Stimulated activated CD8-positive, alpha-beta memory T cell treated with anti-CD3 and anti-CD28 coated beads, Interleukin-7, amount 100 ng/mL, for 1 hour (primary cell): ENCODE measurements around the gene CHRDL2.
"Not testable (repeated sequence)": the region's sequence is repeated elsewhere in the genome, so short reads cannot be mapped to it uniquely, and the experiment has no call there.

Experiments used
- DNase-seq, 2 donors: peaks; one replicate each; pipeline ENCODE4 v3.0.0-alpha.2; 2020; ENCODE audit warnings: low read depth in 2 of 2

Gene CHRDL2, protein sequence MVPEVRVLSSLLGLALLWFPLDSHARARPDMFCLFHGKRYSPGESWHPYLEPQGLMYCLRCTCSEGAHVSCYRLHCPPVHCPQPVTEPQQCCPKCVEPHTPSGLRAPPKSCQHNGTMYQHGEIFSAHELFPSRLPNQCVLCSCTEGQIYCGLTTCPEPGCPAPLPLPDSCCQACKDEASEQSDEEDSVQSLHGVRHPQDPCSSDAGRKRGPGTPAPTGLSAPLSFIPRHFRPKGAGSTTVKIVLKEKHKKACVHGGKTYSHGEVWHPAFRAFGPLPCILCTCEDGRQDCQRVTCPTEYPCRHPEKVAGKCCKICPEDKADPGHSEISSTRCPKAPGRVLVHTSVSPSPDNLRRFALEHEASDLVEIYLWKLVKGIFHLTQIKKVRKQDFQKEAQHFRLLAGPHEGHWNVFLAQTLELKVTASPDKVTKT

DNA sequence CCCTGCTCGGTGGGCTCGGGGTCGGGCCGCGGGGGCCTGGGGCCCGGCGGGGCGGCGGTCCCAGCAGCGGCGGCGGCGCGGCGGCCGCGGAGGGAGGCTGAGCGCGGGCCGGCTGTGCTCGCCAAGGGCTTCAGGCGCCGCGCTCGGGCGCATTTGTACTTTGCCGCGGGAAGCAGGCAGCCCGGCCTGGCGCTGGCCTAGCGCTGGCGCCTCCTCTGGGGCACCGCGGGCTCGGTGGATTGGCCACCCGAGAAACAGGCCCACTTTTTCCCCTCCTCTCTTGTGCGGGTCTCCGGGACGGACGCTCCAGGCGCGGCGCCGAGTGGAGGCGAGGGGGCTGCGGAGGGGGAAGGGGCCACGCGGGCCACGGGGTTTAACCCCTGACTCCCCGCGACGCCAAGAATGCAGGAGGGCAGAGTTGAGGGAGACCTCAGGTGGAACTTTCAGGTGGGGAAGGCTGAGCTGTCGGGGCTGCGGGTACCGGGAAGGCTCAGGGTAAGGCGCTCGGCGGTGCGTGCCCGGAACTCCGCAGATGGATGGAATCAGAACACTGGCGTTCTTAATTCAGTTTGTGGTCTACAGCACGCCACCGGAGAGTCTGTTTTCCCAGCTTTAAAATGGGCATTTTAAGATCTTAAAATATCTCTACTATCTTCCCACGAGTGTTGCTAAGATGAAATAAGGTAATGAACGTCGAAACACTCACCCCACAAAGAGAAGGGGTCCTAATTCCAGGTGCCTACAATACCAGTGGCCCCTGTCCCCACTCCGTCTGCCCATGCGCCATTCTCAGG, at the start of gene CHRDL2:
Gene CHRDL2 (minus strand): TSS at position 126 of the 794 bp plus-strand sequence. CDS start 538 bp downstream, outside the sequence.
- DNase-seq, result no peak

DNA sequence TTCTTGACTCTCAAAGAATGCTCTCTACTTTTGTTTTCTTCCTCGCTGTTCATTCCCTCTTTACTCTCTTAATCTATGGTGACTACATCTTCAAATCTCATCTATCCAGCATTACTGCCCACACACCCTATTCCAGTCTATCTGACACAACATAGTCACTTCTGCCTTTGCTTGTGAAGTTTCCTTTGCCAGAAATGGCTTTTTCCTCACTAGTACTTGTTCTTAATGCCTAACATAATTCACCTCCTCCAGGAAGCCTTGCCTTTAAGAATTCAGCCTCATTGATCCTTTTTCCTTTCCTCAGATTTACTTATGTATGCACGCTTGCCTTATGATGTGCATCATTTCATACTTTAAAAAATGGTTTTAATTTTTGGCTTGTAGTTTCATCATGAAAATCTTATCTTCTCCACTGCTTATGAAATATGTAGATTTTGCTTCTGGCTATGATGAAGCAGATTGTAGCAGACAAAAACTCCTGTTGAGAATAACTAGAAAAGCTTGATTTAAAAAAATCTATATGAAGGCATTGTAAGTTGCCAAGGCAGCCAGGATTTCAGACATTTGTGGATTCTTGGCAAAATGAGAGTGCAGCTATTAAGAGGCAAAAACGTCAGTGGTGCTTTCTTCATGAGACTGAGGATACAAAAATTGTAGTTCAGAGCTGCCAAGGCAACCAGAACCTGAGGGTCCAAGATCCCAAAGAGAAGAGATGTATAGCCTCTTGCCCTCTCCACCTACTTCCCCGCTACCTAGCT, 49.2 kb upstream of the CHRDL2 start:
- no peak for DNase-seq

DNA sequence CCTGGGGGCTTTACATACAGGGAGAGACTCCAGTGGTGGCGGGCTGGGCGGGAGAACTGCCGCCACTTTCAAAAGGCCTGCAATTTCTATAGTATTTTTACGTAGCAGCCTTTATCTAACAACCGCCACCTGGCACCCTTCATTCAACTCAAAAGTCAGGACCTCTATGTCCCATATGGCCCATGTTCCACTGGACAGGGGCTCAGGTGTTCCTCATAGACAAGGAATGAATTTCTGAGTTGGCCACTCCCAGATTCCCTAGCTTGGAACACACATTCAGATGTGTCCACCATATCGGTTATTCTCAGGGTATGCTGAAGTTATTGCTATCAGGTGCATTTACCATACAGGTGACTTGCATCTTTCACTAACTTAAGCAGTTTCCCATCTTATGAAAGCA, 47.4 kb upstream of the CHRDL2 start:
- no peak for DNase-seq

DNA sequence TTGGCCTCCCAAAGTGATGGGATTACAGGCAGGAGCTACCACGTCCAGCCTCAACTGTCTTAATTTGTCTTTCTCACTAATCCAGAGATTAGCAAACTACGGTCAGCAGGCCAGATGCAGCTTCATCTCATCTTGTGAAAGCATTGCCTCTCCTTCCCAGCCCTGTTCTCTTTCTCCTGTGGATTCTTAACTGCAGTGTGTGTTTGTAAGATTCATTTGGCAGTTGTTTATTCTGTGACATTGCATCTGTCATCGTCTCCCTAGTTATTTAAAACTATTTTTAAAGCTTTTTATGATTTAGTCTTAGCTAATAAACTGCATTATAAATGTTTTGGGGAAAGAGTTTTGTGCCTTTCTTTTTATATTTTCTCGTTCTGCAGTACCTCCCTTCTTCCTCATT, 46.7 kb upstream of the CHRDL2 start:
- DNase-seq, result no peak

DNA sequence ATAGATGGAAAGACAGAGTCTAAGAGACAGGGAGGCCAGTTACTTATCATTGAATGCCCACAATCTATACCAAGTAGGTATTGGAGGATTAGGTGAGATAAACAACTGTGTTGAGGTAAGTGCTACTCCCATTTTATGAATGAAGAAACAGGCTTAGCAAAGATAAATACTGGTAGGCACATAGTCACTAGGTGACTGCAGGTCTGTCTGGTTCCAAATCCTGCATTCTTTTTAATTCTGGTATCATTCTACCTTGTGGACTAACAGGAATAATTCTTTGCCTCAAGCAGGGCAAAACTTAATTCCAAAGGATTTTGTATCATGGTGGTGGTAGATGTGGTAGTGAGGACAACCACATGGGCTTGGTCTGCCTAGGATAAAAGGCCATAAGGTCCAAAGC, 45.8 kb upstream of the CHRDL2 start:
- no peak for DNase-seq

DNA sequence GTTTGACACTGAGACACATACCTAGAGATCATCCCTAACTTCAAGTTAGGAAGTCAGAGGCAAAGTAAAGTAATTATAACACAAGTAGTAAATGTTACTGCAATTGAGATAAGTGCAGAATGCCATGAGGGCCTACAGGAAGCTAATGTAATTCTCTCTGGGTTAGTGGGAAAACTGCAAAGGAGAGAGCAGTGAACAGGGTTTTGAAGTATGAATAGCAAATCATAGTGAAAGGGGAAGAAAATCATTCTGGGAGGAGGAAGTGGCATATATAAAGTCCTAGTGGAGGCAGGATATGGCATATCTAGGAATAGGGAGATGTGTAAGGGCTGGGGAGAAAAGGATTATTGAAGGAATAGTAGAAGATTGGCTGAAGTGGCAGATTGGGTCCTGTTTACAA, 45.3 kb upstream of the CHRDL2 start:
- DNase-seq, result no peak

DNA sequence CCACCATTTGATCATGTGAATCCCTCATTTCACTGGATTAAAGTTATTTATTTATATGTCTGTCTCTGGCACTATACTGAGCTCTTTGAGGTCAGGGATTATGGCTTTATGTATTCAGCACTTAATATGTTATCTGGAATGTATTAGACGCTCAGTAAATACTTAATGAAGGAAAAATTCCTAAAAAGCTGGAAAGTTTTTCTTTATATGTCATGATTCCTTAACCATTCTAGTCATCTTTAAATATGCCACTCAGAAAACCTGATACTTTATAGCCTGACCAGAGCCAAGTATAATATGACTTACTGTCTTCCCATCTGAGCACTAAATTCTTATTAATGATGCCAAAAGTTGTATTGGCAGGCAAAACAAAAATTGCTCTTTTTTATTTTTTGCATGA, 44.5 kb upstream of the CHRDL2 start:
- DNase-seq, result no peak

DNA sequence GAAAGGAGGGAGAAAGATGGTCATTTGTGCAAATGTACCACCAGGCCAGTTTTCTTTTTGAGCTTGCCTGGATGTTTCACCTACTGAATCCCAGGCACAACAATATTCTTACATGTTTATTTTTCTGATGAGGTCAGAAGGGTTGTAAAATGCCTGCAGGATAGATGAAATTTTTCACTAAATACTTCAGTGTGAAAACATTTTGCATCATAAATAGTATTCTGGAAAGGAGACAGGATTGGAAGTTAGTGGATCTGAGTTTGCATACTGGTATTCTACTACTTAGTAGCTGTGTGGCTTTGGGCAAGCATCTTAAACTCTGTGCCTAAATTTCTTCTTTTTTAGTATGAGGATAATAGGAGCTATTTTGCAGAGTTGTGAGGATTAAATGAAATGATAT, 42.2 kb upstream of the CHRDL2 start:
- DNase-seq, result no peak

DNA sequence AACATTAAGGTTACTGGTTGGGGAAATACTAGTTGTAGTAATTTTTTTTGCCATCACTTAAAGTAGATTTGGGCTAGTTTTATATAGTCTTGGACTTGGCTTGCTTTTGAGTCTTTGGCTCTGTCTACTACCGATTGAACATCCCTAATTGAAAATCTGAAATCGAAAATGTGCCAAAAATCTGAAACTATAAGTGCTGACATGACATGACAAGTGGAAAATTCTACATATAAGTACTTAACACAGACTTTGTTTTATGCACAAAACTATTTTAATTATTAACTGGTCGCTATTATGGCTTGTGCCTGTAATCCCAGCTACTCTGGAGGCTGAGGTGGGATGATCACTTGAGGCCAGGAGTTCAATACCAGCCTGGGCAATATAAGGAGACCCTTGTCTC, 39.9 kb upstream of the CHRDL2 start:
- no peak for DNase-seq

DNA sequence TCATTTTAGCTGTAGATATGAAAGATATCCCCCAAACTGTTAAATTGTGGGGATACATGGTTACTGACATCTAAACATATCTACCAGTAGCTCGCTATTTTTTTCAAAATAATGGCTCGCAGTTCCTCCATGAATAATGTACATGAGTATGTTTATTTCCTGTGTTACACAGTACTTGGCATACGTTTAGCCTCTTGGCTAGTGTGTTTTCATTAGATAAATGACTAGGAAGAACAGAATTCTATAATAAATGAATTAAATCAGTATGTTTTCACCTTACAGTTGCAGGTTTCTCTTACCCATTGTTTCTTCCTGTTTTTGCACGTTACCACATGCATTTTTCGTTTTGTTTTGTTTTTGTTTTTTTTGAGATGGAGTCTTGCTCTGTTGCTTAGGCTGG, 39.2 kb upstream of the CHRDL2 start:
- DNase-seq, result no peak

DNA sequence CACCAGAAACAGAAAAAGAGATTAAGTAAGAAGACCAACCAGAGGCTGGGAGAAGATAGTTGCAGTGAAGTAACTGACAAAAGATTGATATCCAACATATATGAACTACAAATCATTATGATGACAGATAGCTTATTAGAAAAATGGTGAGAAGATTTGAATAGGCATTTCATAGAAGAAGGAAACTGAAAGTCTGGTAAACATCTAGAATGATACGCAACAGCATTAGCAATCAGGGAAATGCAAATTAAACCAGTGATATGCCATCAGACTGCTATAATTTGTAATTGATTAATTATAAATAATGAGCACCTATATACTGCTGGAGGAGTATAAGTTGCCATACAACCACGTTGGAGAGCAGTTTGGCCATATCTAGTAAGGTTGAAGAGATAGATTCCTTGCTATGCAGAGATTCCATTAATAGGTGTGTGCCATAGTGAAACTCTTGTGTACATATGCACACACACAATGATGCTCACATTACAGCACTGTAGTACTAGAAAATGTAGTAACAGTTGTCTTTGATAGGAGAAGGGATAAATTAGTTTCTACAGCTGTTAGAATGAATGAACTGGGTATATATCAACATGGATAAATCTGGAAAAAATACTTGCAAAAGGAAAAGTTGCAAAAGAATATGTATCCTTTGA, 38.0 kb upstream of the CHRDL2 start:
- no peak for DNase-seq

DNA sequence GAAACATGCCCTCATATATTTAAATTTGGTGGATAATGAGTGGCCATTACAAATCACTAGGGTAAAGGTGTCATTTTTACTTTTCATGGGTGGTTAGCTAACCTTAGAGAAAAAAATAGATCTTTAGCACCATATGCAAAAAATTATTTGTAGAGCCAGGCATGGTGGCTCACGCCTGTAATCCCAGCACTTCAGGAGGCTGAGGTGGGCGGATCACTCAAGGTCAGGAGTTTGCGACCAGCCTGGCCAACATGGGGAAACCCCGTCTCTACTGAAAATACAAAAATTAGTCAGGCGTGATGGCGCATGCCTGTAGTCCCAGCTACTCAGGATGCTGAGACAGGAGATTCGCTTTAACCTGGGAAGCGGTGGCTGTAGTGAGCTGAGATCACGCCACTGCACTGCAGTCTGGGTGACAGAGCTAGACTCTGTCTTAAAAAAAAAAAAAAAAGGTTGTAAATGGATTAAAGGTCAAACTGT, 37.0 kb upstream of the CHRDL2 start:
- DNase-seq, result not testable (repeated sequence)

DNA sequence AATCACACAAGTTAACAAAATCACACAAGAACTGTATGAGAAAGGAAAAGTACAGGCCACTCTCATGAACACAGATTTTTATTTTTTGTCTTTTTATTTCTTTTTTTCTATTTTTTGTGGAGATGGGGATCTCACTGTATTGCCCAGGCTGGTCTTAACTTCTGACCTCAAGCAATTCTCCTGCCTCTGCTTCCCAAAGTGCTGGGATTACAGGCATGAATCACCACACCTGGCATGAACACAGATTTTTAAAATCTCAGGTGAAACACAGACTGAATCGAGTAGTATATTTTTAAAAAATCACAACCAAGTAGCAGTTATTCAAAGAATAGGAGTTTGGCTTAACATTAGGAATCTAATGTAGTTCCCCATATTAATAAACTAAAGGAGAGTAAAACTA, 35.7 kb upstream of the CHRDL2 start:
- no peak for DNase-seq

DNA sequence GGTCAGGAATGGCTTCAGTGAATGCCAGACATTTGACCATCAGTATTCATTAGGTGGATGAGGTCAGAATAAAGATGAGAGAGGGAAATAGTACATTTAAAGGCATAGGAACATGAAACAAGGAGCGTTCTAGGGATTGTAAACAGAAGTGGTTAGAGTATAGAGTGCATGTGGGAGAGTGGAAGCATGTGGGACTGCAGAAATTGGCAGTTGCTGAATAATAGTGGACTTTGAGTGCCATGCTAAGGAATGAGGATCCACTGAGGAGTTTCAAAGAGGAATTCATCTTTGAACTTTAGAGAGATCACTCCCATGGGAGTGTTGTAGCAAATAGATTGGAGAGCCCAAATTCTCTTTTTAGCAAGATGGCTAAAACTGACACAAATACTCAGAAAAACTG, 25.3 kb upstream of the CHRDL2 start:
- DNase-seq, result no peak

DNA sequence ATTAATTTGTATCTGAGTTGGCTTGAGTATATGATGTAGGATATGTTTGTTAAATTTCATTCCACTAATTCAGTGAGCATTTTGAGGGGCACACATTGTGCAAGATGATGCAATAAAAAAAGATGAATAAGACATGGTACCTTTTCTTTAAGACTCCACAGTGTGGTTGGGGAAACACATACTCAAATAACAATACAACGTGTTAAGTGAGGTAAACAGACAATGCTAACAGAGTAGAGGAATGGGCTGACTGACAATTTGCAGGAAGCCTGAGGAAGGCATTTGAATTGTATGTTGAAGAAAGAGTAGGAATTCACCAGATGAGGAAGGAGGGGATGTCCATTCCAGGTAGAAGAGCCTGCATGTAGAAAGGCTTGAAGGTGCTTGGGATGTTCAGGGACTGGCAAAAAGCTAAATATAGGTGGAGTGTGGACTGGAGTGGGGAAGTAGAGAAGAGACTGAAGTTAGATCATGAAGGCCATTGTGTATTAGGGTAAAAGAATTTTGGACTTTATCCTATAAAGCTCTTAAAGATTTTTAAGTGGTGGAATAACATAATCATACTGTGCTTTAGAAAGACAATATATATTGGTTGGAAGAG, 24.3 kb upstream of the CHRDL2 start:
- no peak for DNase-seq

DNA sequence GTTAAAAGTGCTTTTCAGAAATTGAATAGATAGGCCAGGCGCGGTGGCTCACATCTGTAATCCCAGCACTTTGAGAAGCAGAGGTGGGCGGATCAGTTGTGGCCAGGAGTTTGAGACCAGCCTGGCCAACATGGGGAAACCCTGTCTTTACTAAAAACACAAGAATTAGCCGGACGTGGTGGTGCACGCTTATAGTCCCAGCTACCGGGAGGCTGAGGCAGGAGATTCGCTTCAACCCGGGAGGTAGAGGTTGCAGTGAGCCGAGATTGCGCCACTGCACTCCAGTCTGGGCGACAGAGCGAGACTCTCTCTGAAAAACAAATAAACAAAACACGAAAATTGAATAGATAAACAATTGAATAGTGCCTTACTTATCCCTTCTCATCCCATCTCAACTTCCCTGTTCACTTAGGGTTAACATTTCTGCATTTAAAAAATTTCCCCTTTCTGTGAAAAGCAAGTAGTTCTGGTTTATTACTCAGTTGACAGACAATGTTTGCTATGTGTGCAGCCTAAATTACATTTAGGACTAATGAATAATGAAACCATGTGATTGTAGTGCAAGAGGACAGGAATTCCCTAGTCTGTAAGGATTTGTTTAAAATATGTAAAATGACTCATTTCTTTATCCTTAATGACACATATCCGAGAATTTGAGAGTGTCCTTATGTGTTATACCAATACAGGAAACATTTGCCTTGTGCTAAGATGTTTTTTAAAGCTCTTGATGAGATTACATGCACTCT, 23.5 kb upstream of the CHRDL2 start:
- DNase-seq, result no peak

DNA sequence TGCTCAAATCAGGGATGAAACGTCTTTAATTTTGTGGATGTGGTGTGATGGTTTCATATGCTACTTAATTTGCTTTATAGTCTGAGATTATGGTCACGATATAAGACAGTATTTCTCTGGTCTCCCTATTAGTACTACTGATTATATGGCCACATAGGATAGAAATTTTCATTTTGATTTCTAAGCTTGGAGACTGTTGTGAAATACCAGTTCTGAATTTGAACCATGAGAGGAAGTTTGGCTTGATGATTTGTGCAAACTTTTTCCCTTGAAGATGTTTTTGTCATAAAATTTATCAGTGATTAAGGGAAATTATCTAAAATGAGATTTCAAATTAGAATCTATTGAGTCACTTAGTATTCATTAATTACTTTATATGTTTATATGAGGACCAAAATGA, 20.1 kb upstream of the CHRDL2 start:
- no peak for DNase-seq

DNA sequence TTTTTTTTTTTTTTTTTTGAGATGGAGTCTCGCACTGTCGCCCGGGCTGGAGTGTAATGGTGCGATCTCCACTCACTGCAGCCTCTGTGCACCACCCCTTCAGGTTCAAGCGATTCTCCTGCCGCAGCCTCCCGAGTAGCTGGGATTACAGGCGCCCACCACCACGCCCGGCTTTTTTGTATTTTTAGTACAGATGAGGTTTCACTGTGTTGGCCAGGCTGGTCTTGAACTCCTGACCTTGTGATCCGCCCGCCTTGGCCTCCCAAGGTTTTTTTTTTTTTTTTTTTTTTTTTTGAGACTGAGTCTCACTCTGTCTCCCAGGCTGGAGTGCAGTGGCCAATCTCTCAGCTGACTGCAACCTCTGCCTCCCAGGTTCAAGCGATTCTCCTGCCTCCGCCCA, 19.4 kb upstream of the CHRDL2 start:
- DNase-seq, result not testable (repeated sequence)

DNA sequence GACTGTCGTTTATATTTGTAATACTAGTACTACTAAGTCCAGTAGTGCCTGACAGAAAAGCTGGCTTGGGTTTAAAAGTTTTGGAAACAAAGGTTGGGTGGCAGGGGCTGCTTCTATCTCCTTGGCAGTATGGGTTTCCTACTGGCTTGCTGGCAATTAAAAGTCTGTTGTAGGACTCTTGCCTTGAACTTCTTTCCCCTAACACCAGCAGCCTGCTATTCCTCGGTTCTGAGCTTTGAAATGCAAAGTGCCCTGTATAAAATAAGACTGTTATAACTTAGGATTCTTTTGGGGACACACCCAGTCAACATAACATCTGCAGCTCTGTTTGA, 18.7 kb upstream of the CHRDL2 start:
- DNase-seq, result no peak

DNA sequence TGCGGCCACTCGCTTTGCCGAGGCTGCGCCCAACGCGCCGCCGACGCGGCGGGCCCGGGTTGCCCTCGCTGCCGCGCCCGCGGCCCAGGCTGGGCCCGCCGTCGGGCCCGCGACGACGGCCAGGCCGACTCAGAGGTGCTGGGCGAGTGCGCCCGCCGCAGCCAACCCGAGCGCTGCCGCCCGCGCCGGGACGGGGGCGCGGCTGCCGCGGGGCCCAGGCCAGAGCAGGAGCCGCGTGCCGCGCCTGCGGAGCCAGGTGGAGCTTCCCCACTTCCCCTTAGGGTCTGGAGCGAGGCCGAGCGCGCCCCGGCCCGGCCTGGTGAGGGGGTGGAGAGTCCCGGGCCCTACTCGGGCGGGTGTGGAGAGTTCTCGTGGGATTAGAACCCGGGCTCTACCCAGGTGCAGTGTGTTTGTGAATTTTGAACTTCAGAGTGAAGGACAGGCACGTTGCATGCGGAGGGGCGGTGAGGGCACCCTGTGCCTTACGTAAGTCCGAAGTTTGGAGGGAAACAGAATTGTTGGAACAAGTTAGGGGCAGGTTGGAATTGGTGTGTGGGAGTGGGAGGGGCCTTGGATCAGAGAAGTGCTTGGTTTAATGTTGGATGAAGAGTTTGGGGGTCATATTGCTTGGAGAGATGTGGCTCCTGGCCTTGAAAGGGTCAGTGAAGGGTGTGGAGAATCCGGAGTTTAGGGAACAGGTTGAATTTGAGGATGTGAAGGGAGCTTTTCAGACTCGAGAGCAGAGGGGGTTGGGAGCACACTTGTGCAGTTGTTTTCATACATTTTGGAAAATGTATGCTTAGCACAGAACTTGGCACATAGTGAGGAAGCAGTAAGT, 18.1 kb upstream of the CHRDL2 start:
- DNase-seq, result peak; percentile 9 to 14
